Peyer's patch (tissue), 4 donors: ENCODE results near the gene LINS1.

Experiments used
- CTCF ChIP-seq, 6 experiments: fragments of 450-650 bp in 4 of 6; fragments of 200-600 bp in 2 of 6; sonication (generic) in 1 of 6; IDR thresholded peaks; one replicate each; pipeline ENCODE4 v1.5.1; 2017 to 2019; ENCODE audit warnings: antibody characterized with exemption in 6 of 6, mild to moderate bottlenecking in 3 of 6, moderate library complexity in 1 of 6
- POLR2A ChIP-seq, 2 donors: fragments of 450-650 bp; IDR thresholded peaks; one replicate each; pipeline ENCODE4 v1.5.1; 2017; ENCODE audit warnings: antibody characterized with exemption in 2 of 2, mild to moderate bottlenecking in 2 of 2, moderate library complexity in 2 of 2

- no peak for TF ChIP-seq CTCF (IDR thresholded peaks at IDR 0.05)
- TF ChIP-seq POLR2A (IDR thresholded peaks at IDR 0.05): no peak
Observed at GRCh38 chr15:100524326-100524725, 77.7 kb downstream of the LINS1 start.
